GM12874 (cell line): ENCODE results near the gene ZNF648.

Experiments
- CTCF ChIP-seq: IDR thresholded peaks from 2 replicates; pipeline ENCODE4 v1.5.1; 2011; ENCODE audit warnings: low read depth, mild to moderate bottlenecking, control low read depth, low read length, moderate library complexity; ENCODE audit not compliant: insufficient read depth

ZNF648 gene

GRCh38 chr1:182086136-182086535 lies 24.6 kb upstream of the ZNF648 start:
- TF ChIP-seq CTCF, result no peak

- TF ChIP-seq CTCF, result no peak
Observed at GRCh38 chr1:182085726-182086125, 24.2 kb upstream of the ZNF648 start.

- TF ChIP-seq CTCF, result peak; percentile 81
Observed at GRCh38 chr1:182084487-182085316, 23.2 kb upstream of the ZNF648 start.

- no peak for TF ChIP-seq CTCF
Observed at GRCh38 chr1:182083851-182084486, 22.5 kb upstream of the ZNF648 start.

GRCh38 chr1:182080955-182081582 lies 19.6 kb upstream of the ZNF648 start:
- peak; percentile 68 for TF ChIP-seq CTCF

- no peak for TF ChIP-seq CTCF
Observed at GRCh38 chr1:182080040-182080439, 18.5 kb upstream of the ZNF648 start.

GRCh38 chr1:182071924-182072323 lies 10.4 kb upstream of the ZNF648 start:
- TF ChIP-seq CTCF, result no peak
